Activated CD4-positive, alpha-beta T cell treated with anti-CD3 and anti-CD28 coated beads for 24 hours (primary cell): ENCODE measurements around the gene ATP11A.
"Not testable (repeated sequence)": the region's sequence is repeated elsewhere in the genome, so short reads cannot be mapped to it uniquely, and the experiment has no call there.

ENCODE experiments used
- DNase-seq, 2 donors: peaks; one replicate each; pipeline ENCODE4 v3.0.0-alpha.2; 2020; ENCODE audit warnings: low read depth in 2 of 2

The ATP11A gene

DNA sequence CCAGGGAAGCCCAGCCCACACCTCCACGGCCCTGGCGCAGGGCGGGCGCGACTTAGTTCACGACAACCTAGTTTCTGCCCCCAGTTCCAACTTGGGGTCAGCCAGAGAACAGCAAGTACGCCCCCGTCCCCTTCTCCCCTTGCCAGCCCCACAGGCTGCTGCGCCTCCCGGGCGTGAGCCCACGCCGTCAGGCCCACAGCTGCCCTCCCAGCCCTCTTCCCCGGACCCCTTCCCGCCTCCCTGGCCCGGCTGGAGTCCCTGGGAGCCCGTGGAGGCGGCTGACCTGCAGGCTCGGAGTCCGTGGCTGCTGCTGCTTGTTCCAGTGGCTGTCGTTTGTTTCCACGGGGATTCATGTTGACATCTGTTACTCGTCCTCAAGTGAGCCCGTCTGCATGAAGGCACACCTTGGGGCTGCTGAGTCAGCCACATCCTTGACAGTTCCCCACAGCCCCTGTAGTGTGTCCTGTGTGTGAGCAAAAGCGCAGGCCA lies 86.0 kb downstream of the ATP11A start:
- no peak for DNase-seq

DNA sequence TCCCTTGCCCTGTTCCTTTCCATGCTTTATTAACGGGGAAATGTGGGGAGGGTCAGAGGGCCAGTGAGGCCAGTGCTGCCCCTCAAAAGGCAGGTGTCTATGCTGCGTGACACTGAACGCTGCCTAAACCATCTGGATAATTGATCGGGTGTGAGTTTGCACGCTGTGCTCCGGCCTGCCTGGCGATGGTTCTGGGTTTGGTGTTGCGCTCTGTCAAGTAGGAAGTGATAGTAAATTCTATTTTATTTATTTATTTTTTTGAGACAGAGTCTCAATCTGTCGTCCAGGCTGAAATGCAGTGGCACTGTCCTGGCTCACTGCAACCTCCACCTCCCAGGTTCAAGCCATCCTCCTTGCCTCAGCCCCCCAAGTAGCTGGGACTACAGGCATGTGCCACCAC lies 86.5 kb downstream of the ATP11A start:
- no peak for DNase-seq

GRCh38 chr13:112776971-112777370 lies 87.1 kb downstream of the ATP11A start:
- no peak for DNase-seq

GRCh38 chr13:112777637-112778406 lies 88.0 kb downstream of the ATP11A start:
- DNase-seq: no peak

DNA sequence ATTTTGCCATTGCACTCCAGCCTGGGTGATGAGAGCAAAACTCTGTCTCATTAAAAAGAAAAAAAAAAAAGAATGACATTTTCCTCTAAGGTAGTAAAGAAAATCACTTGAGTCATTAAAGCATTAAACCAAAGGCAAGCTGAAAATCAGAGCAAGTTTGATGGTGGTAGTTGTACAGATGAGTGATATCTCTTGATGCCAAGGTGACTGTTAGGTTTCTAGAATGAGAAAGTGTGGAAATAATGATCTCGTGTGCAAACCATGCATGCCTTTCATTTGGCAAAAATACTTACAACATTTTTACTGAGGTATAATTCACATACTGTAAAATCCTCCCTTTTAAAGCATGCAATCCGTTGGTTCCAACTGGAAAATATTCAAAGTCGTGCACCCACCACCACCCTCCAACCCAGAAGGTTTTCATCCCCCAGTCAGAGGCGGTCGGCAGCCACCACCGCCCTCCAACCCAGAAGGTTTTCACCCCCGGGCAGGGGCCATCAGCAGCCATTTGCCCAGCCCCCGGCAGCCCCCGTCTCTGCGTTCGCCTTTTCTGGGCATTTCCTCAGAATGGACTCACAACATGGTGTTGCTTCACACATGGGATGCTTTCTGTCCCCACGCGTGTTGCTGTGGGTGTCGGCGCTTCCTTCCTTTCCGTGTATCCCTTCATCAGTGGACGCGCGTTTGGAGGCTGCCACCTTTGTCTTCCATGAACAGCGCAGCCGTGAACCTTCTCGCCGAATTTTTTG lies 90.2 kb downstream of the ATP11A start:
- no peak for DNase-seq

DNA sequence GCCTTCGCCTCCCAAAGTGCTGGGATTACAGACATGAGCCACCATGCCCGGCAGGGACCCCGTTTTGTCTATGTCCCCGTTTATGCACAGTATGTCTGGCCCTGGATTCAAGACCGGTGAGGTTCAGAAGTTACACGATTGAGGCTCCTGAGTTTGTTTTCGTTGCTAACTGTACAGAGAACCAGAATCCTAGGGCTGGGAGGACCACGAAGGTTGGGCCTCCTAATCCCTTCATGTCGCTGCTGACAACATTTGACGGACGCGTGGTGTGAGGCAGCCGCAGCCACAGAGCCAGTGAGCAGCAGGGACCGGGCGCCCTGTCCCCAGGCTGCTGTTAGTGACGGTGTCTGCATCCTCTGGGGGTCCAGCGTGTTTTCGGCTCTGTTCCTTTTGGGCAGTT lies 91.4 kb downstream of the ATP11A start:
- no peak for DNase-seq

DNA sequence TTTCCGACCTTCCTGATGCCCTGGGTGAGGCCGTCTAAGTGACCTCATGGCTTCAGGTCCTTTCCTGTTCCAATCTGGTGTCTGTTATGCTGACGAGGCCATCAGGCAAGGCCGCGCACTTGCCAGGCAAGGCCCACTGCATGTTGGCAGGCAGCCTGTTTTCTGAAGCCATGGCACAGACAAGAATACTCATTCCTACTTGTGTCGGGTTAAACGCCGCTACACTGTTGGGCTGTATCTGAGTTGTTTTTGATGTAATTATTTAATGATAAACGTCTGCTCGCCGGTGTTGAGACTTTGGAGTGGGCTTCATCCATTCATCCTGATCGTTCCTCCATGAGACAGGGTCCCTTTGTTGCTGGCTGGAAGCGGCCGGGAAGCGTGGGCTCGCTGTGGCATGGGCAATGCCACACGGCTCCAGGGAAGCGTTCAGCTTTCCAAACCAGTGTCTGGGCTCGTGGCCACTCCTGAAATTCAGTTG lies 92.1 kb downstream of the ATP11A start:
- no peak for DNase-seq

- no peak for DNase-seq
Measured at GRCh38 chr13:112782429-112783010, 92.7 kb downstream of the ATP11A start.

- DNase-seq: no peak
Measured at GRCh38 chr13:112783135-112783977, 93.5 kb downstream of the ATP11A start.

GRCh38 chr13:112783978-112784371 lies 94.1 kb downstream of the ATP11A start:
- DNase-seq: no peak

GRCh38 chr13:112784811-112785482 lies 95.1 kb downstream of the ATP11A start:
- no peak for DNase-seq

DNA sequence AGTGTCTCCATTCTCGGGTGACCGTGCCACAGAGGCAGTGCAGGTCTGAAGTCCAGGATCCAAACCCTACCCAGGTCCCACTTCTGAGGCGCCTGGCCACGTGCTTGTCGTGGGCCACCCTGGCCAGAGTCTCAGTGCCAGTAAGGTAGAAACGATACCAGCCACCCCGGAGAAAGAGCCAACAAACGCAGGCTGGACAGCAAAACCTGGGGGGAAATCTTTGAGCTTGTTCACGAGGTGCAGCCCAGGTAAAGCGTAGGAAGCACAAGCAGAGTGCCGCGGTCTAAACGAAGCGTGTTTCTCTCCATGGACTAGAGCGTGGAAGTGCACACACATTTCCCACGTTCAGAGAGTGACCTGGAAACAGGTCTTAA lies 95.6 kb downstream of the ATP11A start:
- no peak for DNase-seq

DNA sequence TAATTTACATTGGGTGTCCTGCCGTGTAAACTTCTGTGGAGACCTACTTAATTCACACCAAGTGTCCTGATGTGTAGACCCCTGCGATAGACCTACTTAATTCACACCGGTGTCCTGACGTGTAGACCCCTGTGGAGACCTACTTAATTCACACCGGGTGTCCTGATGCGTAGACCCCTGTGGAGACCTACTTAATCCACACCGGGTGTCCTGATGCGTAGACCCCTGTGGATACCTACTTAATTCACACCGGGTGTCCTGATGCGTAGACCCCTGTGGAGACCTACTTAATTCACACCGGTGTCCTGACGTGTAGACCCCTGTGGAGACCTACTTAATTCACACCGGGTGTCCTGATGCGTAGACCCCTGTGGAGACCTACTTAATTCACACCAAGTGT lies 97.0 kb downstream of the ATP11A start:
- DNase-seq: not testable (repeated sequence)

DNA sequence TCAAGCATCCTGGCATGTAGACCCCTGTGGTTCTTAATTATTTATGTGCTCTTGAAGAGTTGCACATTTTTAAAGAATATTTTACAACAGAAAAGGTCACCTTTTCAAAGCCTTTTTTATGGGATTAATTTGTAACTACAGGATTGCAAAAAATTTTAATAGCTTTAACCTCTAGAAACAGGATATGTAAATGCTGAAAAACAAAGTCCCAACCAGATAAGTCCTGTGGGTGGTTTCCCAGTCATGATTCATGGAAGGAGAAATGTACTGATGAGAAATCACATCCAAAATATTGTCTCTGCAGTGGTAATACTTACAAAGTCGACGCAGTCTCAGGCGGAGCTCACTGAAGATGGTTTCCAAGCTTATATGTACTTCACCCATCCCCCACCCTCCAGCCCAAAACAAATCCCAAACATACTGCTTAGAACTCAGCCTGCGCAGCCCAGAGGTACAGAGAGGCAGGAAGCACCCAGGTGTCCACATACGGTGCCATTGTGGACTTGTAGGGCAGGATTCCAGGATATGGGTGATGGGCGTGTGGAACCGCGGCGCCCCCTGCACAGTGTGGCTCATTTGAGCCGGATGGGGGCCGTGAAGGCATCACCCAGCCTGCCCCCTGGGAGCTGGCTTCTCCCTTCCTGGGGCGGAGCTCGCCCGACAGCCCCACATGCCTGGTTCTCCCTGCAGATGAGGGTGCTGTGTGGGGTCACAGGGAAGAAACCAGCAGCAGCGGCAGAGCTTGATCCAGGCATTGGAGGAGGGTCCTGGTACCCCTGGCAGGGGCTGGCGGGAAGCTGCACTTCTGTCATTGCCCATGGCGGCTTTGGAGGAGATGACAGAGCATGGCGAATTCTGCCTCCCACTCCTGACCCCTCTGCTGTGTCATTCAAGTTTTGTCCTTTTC lies 101.2 kb downstream of the ATP11A start:
- no peak for DNase-seq

DNA sequence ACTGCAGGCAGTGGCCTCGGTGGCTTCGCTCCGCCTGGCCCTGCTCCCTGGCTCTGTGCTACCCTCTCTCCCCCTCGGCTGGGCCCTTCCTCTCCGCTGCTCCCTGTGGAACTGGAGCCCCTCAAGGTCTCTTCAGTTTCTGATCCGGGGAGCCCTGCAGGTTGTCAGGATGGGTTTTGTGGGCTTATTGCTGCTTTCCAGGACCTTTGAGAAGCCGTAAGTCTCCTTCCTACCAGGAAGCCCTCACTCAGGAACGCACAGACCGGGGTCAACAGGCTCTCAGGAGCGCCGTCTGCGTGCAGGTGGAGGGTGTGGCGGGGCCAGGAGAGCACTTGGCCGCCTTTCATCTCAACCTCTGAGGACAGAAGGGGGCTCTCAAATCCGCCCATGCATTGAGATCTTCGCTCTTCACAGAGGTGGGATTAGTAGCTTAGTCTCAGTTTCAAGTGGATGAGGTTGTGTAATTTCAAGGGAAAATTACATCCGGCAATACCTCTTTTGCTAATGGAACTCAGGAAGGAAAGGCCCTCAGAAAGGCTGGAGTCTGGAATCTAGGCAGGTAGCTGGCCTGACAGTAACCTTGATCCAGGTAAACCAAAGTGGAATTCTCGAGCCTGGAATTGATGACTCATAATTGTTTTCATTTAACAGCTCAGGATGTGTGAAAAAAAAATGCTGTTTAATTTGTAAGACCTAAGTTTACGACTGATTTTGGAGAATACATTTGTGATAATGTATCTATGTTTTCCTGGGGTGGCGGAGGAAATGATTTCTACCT lies 102.0 kb downstream of the ATP11A start:
- DNase-seq: no peak

DNA sequence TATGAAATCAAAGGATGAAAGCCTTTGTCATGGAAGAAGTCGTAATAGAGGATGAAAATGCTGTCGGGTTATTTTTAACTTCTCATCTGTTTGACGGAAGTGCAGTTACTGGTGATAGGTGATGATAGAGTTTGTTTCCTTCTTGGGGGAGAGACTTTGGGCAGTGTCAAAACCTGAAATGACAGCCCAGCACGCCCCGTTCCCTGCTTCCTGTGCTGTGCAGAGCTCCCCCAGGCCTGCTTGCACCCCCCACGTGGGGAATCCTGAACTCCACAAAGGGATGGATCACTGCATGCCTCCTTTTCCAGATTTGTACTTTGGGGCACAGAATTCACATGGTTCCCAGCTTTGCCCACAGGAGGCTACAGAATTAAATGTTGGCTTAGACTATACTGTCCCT lies 102.7 kb downstream of the ATP11A start:
- no peak for DNase-seq

DNA sequence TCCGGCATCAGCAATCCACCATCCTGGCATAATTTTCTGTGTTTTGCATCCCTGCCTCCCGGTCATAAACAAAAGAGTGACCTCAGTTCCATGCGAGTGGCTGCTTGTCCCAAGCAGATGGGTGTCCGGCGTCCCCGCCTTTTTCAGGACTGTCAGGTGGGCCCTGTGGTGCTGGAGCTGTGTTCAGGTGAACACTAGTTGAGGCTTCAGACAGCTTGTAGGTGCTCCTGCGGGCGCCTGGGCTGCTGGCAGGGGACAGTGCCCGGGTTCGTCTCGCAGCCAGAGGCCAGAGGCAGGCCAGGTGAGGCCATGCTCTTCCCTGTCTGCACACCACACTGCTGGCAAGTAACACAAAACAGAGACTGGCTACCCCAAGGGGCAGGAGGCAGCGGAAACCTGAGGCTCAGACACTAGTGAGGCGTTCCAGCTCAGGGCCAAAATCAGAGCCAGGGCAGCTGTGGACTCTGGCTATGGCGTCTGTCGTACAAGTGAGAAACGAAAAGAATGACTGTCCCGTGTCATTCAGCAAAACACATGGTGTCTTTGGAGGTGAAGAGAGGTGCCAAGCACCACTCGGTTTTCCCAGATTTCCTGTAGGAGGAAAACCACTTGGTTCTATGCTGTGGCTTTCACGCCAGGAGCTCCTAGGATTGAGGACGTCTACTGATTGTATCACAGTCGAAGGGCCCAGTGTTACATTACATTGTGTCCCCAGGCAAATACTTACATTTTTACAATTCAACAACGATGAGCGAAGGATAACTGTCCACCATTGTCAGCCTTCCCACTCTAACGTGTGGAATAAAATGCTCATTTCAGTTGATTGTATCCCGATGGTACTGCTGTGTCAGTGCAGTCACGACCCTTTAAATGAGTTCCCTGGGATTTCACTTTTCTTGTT lies 104.0 kb downstream of the ATP11A start:
- DNase-seq: no peak

- no peak for DNase-seq
Measured at GRCh38 chr13:112795277-112795676, 105.4 kb downstream of the ATP11A start.
